ENCODE data around the gene SCP2D1.

Gene SCP2D1

GRCh38 chr20:18849131-18849530 is 35.5 kb downstream of the SCP2D1 start:
- TF ChIP-seq, protein P1, sequence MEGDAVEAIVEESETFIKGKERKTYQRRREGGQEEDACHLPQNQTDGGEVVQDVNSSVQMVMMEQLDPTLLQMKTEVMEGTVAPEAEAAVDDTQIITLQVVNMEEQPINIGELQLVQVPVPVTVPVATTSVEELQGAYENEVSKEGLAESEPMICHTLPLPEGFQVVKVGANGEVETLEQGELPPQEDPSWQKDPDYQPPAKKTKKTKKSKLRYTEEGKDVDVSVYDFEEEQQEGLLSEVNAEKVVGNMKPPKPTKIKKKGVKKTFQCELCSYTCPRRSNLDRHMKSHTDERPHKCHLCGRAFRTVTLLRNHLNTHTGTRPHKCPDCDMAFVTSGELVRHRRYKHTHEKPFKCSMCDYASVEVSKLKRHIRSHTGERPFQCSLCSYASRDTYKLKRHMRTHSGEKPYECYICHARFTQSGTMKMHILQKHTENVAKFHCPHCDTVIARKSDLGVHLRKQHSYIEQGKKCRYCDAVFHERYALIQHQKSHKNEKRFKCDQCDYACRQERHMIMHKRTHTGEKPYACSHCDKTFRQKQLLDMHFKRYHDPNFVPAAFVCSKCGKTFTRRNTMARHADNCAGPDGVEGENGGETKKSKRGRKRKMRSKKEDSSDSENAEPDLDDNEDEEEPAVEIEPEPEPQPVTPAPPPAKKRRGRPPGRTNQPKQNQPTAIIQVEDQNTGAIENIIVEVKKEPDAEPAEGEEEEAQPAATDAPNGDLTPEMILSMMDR (IDR thresholded peaks at IDR 0.05; ENCODE audit: control insufficient read depth, extremely low read depth, insufficient read depth): no peak
- no peak for DNase-seq (ENCODE audit: low read depth)
- no peak overlapping the region for H3K4me3 ChIP-seq (ENCODE audit: low read depth, low read length)

GRCh38 chr20:18851629-18852028 is 38.0 kb downstream of the SCP2D1 start:
- DNase-seq (ENCODE audit: low read depth): no peak
- H3K4me3 ChIP-seq (ENCODE audit: low read depth, low read length): no peak overlapping the region
- TF ChIP-seq, protein P1 (IDR thresholded peaks at IDR 0.05; ENCODE audit: control insufficient read depth, extremely low read depth, insufficient read depth): no peak

GRCh38 chr20:18852318-18852717 is 38.7 kb downstream of the SCP2D1 start:
- TF ChIP-seq, protein P1 (IDR thresholded peaks at IDR 0.05; ENCODE audit: control insufficient read depth, extremely low read depth, insufficient read depth): no peak
- no peak overlapping the region for H3K4me3 ChIP-seq (ENCODE audit: low read depth, low read length)
- DNase-seq (ENCODE audit: low read depth): no peak

GRCh38 chr20:18853216-18853615 is 39.6 kb downstream of the SCP2D1 start:
- TF ChIP-seq, protein P1 (IDR thresholded peaks at IDR 0.05; ENCODE audit: control insufficient read depth, extremely low read depth, insufficient read depth): no peak
- DNase-seq (ENCODE audit: low read depth): no peak
- no peak overlapping the region for H3K4me3 ChIP-seq (ENCODE audit: low read depth, low read length)

DNA sequence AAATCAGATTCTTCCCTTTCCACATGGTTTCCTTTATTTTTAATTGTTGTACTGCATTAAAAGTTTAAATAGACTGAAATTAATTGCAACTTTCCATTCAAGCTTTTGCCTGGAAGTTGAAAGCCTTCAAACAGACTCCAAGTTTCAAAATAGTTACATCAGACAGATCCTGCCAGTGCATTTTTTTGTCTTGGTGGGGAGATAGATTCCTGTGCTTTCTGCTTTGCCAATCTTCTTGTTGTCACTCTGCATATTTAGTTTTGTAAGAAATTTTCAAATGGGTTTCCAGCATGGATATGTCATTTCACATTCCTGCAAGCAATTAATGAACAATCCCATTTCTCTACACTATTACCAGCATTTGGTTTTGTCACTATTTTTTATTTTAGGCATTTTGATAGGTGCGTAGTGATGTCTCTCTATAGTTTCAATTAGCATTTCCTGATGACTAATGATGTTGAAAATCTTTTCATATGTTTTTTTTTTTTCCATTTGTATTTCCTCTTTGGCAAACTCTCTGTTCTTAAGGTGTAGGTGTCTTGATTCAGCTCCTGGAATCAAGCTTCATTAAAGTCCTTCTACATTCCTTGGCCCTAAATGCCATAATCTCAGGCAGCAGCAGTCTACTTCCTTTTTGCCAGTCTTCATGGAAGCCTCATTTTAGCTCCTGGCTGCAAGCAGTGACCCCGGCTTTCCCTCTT is 40.5 kb downstream of the SCP2D1 start:
- TF ChIP-seq, protein P1 (IDR thresholded peaks at IDR 0.05; ENCODE audit: control insufficient read depth, extremely low read depth, insufficient read depth): no peak
- no peak overlapping the region for H3K4me3 ChIP-seq (ENCODE audit: low read depth, low read length)
- DNase-seq (ENCODE audit: low read depth): no peak

DNA sequence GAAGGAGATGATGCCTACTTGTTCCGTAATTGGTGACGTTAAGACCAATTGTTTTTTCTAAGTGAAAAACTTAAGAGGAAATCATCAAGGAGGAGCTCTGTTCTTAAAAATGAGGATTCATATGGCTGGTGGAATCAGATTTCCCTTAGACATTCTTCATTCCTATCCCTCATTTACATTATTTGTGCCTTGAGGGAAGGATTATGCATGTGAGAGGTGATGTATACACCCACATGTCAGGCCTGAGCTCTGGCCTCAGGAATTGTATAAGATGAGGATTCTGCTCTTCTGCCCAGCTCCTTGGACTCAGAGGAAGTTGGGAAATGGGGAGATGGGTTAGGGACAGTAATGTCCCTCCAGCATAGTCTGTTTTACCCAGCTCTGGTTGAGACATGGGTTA is 42.3 kb downstream of the SCP2D1 start:
- no peak overlapping the region for H3K4me3 ChIP-seq (ENCODE audit: low read depth, low read length)
- TF ChIP-seq, protein P1 (IDR thresholded peaks at IDR 0.05; ENCODE audit: control insufficient read depth, extremely low read depth, insufficient read depth): no peak
- no peak for DNase-seq (ENCODE audit: low read depth)

GRCh38 chr20:18856873-18857272 is 43.3 kb downstream of the SCP2D1 start:
- H3K4me3 ChIP-seq (ENCODE audit: low read depth, low read length): no peak overlapping the region
- TF ChIP-seq, protein P1 (IDR thresholded peaks at IDR 0.05; ENCODE audit: control insufficient read depth, extremely low read depth, insufficient read depth): no peak
- DNase-seq (ENCODE audit: low read depth): no peak
